HG02798 (cell line): ENCODE results near the gene KAT8.
"Not testable (repeated sequence)": the region's sequence is repeated elsewhere in the genome, so short reads cannot be mapped to it uniquely, and the experiment has no call there.

Source experiments
- ATAC-seq: cut with Tn5 transposase; IDR thresholded peaks from one replicate; pipeline ENCODE4 v1.9.1; 2021; ENCODE audit warnings: mild to moderate bottlenecking; ENCODE audit not compliant: unreplicated experiment, poor library complexity

The KAT8 gene

GRCh38 chr16:31129568-31130335 is 12.3 kb downstream of the KAT8 start:
- ATAC-seq, result no peak

GRCh38 chr16:31130336-31130891 is 12.9 kb downstream of the KAT8 start:
- no peak for ATAC-seq

GRCh38 chr16:31130899-31131298 is 13.4 kb downstream of the KAT8 start:
- no peak for ATAC-seq

GRCh38 chr16:31131416-31131815 is 14.0 kb downstream of the KAT8 start:
- ATAC-seq, result no peak

- ATAC-seq, result no peak
Observed at GRCh38 chr16:31131841-31132271, 14.4 kb downstream of the KAT8 start.

DNA sequence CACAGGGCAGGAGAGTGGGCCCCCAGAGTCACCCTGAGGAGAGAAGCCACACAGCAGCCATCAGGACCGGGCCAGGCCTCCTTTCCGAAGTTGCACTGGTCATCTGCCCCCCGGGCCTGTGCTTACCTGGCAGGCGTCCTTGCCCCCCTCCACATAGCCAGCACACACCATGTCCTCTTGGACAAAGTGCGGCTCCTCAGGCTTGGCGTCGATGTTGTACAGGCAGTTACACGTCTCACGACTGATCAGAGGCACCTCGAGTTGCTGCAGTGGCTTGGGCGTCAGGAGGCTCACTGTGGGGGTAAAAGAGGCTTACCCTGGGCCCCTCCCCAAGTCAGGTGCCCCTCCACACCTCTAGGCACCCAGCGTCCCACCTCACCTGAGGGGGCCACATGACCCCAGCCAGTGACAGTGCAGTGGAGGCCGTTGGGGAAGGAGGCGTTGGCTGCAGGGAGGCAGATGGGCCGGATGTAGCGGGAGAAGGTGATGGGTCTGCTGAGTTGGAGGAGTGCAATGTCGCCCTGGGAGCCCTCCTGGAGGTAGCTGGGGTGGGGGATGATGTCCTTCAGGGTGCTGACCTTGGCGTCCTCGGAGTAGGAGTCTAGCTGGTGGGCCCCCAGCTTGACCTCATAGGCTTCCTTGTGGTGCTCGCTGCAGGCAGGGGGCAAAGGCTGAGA is 15.0 kb downstream of the KAT8 start:
- no peak for ATAC-seq

- no peak for ATAC-seq
Observed at GRCh38 chr16:31133046-31133501, 15.6 kb downstream of the KAT8 start.

DNA sequence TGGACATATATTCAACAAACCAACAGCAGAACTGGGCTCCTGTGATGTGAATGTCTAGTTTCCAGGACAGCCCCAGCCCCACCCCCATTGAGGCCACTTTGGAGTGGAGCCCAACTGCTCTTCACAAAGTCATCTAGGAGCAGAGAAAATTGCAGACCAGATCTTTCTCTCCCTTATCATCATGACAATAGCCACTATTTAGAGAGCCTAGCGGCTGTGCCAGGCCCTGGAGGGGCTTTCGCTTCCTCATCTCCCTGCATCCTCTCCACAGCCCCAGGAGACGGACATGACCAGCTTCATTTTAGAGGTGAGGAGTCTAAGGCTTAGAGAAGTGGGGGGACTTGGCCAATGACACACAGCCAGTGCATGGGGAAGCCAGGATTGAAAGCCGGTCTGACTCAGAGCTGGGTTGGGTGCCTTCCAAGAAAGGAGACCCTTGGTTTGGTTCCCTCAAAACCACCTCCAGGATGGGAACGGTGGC is 16.7 kb downstream of the KAT8 start:
- no peak for ATAC-seq

DNA sequence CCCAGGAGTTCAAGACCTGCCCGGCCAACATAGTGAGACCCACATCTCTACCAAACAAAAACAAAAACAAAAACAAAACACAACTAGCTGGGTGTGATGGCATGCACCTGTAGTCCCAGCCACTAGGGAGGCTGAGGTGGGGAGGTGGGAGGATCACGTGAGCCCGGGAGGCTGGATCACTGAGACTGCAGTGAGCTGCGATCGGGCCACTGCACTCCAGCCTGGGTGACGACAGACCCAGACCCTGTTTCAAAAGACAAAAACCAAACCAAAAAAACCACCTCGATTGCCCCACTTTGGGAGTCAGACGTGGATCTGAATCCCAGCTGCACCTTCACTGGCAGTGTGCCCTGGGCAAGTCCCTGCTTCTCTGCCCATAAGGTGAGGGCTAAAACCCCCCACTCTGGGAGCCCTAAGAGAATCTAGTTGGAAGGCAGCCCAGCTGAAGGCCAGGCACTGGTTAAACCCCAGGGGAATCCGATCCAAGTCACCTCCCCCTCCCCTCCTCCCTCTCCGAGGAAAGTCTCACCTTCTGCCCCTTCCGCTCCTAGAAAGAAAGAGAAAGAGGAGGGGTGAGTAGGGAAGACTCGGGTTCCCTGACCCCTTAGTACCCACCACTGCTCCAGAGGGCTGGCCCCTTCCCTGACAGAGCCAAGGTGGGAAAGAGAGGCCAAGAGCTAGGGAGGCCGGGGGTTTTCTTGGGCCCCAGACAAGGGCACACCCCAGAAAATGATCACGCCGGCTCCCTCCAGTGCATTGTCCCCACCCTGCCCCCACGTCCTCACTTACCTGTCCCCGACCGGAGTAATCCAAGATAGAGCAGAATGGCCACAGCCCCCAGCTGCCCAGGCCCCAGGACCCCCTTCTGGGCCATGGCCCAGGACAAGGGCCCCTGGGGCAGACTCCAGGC is 17.4 kb downstream of the KAT8 start:
- ATAC-seq, result no peak

DNA sequence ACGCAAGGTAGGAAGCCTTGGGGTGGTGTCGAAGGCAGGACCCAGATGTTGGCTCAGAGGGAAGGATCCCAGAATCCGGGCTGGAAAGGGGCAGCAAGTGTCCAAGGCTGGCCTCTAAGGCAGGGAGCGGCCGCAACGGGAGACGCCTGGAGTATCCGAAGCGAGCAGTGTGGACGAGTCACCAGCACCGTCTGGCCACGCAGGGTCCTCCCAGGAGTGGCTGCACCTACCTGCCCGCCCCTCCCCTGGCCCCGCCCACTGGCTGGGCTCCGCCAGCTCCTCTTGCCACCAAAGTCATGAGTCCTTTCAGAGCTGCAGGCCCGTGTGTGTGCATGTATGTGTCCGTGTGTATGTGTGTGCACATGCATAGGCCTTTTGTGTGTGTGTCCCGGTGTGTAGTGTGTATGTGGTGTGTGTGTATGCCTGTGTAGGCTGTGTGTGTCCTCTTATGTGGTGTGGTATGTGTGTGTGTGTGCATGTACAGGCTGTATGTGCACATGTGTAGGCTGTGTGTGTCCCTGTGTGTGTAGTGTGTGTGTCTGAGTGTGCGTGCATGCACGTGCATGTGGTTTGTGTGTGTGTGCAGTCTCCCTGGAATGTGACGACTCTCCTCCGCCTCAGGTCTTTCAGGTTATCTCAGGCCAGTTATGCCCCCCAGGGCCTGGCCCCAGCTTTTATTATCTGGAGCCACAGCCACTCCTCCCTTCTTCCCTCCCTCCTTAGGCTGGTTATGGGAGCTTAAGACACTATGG is 18.2 kb downstream of the KAT8 start, which contains the start of gene PRSS8:
Gene PRSS8 (minus strand): TSS at position 193 of the 752 bp plus-strand sequence. CDS start 229 bp downstream, outside the sequence.
- no peak for ATAC-seq

DNA sequence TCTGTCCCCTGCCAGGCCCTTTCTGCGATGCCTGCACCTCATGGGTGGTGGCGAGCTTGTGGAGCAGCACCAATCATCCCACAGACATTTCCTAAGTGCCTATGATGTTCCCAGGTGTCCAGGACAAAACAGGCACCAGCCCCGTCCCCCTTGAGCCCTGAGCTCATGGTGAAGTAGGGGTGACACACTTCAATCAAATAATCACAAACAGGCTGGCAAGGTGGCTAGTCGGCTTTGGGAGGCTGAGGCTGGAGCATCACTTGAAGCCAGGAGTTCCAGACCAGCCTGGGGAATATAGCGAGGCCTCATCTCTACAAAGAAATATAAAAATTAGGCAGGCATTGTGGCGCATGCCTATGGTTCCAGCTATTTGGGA is 18.8 kb downstream of the KAT8 start:
- ATAC-seq, result no peak

DNA sequence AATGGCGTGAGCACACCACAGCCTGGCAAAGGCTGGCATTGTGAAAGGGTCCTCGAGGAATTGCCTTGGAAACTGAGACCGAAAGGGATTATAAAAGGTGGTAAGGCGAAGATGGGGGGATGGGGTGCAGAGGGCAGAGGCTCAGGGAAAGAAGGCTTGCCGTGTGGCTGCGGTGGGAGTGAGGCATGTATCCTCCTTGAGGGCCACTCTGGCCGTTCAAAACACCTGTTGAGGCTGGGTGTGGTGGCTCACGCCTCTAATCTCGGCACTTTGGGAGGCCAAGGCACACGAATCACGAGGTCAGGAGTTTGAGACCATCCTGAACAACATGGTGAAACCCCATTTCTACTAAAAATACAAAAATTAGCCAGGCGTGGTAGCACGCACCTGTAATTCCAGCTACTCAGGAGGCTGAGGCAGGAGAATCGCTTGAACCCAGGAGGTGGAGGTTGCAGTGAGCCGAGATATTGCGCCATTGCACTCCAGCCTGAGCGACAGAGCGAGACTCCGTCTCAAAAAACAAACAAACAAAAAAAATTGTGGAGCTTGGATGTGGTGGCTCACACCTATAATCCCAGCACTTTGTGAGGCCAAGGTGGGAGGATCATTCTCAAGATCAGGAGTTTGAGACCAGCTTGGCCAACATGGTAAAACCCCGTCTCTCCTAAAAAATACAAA is 19.5 kb downstream of the KAT8 start:
- not testable (repeated sequence) for ATAC-seq

DNA sequence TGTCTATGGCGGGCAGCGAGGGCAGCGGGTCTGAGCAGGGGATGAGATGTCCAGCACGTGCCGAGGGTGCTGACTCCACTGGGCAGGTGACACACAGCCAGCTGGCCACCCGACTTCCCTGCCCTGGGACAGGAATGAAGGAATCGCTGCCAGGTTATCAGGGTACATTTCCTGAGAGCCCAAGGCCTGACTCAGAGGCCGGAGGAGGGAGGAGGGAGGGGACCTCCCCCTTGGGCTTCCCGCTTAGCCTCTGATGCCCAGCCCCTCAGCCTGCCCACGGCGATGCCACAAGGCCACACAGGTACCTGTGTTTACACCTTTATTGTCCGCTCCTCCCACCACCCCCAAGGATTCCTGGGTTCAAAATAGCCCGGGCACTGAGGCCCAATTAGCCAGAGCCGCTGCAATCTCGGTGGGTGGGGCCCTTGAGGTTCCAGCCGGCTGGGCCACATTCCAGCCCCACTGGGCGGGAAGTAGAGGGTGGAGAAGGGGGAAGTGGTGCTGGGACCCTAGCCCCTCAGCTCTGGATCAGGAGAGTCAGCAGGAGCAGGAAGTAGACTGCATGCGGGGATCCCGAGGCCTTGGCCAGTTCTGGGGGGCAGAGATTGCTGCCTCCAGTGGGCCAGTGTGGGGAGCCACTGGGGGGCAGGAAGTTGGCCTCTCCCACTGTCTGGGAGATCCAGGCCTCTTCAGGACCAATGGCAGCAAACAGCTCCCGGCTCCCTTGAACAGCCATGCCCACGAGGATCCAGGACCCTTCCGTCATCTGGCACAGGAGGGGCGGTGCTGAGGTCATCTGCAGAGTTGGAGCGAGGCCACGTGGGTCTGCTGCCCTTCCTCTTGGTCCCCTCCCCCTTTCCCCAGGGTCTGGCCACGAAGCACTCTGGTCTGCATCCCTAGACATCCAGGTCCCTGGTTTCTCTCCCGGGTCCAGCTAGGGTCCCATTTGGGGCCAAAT is 21.4 kb downstream of the KAT8 start:
- no peak for ATAC-seq

- ATAC-seq, result not testable (repeated sequence)
Observed at GRCh38 chr16:31141071-31141469, 23.6 kb downstream of the KAT8 start.

GRCh38 chr16:31141489-31142108 is 24.1 kb downstream of the KAT8 start:
- peak; percentile 1 for ATAC-seq

DNA sequence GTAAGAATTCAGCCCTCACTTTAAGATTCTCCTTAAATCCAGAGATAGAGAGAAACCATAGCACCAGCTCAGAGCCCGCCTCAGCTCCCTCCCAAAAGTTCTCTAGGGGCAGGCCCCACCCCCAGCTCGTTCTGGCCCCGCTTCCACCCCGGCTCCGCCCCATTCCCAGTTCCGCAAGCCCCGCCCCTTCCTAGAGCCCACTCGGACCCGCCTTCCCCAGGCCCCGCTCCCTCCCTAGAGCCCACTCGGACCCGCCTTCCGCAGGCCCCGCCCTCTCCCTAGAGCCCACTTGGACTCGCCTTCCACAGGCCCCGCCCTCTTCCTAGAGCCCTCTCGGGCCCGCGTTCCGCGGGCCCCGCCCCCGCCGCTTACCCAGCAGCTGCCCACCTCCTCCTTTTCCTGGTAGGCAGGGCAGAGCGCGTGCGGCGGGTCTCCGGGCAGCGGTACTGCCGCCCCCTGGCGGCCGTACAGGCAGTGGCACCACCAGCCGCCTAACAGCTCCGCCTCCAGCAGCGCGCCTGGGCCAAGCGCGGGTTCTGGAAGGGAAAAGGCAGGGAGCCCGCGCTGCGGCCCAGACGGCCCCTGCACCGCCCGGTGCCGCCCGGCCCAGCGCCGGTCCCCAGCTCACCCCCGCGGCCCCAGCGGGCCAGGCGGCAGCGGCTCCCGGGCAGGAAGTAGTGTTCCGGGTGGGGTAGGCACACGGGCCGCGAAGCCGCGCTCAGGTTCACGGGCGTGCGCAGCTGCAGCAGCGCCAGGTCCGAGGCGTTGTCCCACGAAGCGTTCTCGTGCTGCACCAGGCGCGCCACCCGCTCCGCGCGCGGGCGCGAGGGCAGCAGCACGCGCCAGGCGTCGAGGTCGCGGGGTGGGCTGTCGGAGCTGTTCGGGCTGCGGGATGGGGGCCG is 24.9 kb downstream of the KAT8 start:
- ATAC-seq, result peak; percentile 95
